ENCODE measurements around the gene PODN. TPM values are rescaled to one million over a fixed set of nuclear protein-coding genes. Genes with fewer than 3 reads are reported as not detected.

Gene PODN
- total RNA-seq, 1 experiment from 2014 or later: not detected

GRCh38 chr1:53130878-53131589 is 69.0 kb downstream of the PODN start:
- BruUV-seq (replicated peaks): no TSS peak
- Histone ChIP-seq H3K36me3 (ENCODE audit: control insufficient read depth, insufficient read depth, low read length) (no peaks in the 10 kb centered on the region), H3K27me3 (replicated peaks; ENCODE audit: control insufficient read depth, insufficient read depth, low read length) (no peaks in the 10 kb centered on the region), H3K9me3 (no peaks in the 10 kb centered on the region), H3K4me3 (ENCODE audit: low read depth, low read length) (no peak overlapping the region), H3K4me1 (no peaks in the 10 kb centered on the region)
- Mint-ChIP-seq H3K36me3 (ENCODE audit: insufficient read depth, unreplicated experiment) (no peaks in the 10 kb centered on the region), H3K9me3 (ENCODE audit: unreplicated experiment) (no peaks in the 10 kb centered on the region), H3K4me1 (ENCODE audit: low read depth, unreplicated experiment) (no peaks in the 10 kb centered on the region), H3K27me3 (ENCODE audit: insufficient read depth, unreplicated experiment) (no peaks in the 10 kb centered on the region), H3K27ac (ENCODE audit: unreplicated experiment) (no peak overlapping the region), H3K4me3 (ENCODE audit: unreplicated experiment) (no peak overlapping the region)
- DNase-seq: no peak
- ChIA-PET POLR2A (no interaction called here), CTCF (no interaction called here)
- no peak for TF ChIP-seq CTCF (IDR thresholded peaks at IDR 0.05; ENCODE audit: insufficient read depth in 1 of 2, low read depth in 1 of 2, low read length in 1 of 2, severe bottlenecking in 1 of 2, unreplicated experiment in 1 of 2)
- intact Hi-C loops (cut with micrococcal nuclease; ENCODE audit: unreplicated experiment): no loop called here

- intact Hi-C loops (cut with micrococcal nuclease; ENCODE audit: unreplicated experiment): no loop called here
- no TSS peak for BruUV-seq (replicated peaks)
- no peaks in the 10 kb centered on the region for H3K4me1 Mint-ChIP-seq (ENCODE audit: low read depth, unreplicated experiment)
- Histone ChIP-seq H3K27me3 (replicated peaks; ENCODE audit: control insufficient read depth, insufficient read depth, low read length) (no peaks in the 10 kb centered on the region), H3K4me3 (ENCODE audit: low read depth, low read length) (no peak overlapping the region), H3K4me1 (no peaks in the 10 kb centered on the region), H3K9me3 (no peaks in the 10 kb centered on the region), H3K36me3 (ENCODE audit: control insufficient read depth, insufficient read depth, low read length) (no peaks in the 10 kb centered on the region)
- TF ChIP-seq CTCF (IDR thresholded peaks at IDR 0.05; ENCODE audit: insufficient read depth in 1 of 2, low read depth in 1 of 2, low read length in 1 of 2, severe bottlenecking in 1 of 2, unreplicated experiment in 1 of 2): no peak
- H3K27ac Mint-ChIP-seq (ENCODE audit: unreplicated experiment): no peak overlapping the region
- no peaks in the 10 kb centered on the region for H3K27me3 Mint-ChIP-seq (ENCODE audit: insufficient read depth, unreplicated experiment)
- no peak for DNase-seq
- CTCF ChIA-PET: no interaction called here
- H3K4me3 Mint-ChIP-seq (ENCODE audit: unreplicated experiment): no peak overlapping the region
- no peaks in the 10 kb centered on the region for H3K9me3 Mint-ChIP-seq (ENCODE audit: unreplicated experiment)
- no peaks in the 10 kb centered on the region for H3K36me3 Mint-ChIP-seq (ENCODE audit: insufficient read depth, unreplicated experiment)
- POLR2A ChIA-PET: no interaction called here
These were observed 69.6 kb downstream of the PODN start for GRCh38 chr1:53131590-53131938.

GRCh38 chr1:53132176-53132575 is 70.2 kb downstream of the PODN start:
- Mint-ChIP-seq H3K27me3 (ENCODE audit: insufficient read depth, unreplicated experiment) (no peaks in the 10 kb centered on the region), H3K4me3 (ENCODE audit: unreplicated experiment) (no peak overlapping the region), H3K4me1 (ENCODE audit: low read depth, unreplicated experiment) (no peaks in the 10 kb centered on the region), H3K36me3 (ENCODE audit: insufficient read depth, unreplicated experiment) (no peaks in the 10 kb centered on the region), H3K27ac (ENCODE audit: unreplicated experiment) (no peak overlapping the region), H3K9me3 (ENCODE audit: unreplicated experiment) (peaks cover under 1% of the 10 kb centered on the region)
- ChIA-PET POLR2A (no interaction called here), CTCF (no interaction called here)
- no peak for TF ChIP-seq CTCF (IDR thresholded peaks at IDR 0.05; ENCODE audit: insufficient read depth in 1 of 2, low read depth in 1 of 2, low read length in 1 of 2, severe bottlenecking in 1 of 2, unreplicated experiment in 1 of 2)
- no peak for DNase-seq
- BruUV-seq (replicated peaks): no TSS peak
- H3K4me1 ChIP-seq: no peaks in the 10 kb centered on the region
- no peaks in the 10 kb centered on the region for H3K9me3 ChIP-seq
- no peak overlapping the region for H3K4me3 ChIP-seq (ENCODE audit: low read depth, low read length)
- no peaks in the 10 kb centered on the region for H3K27me3 ChIP-seq (replicated peaks; ENCODE audit: control insufficient read depth, insufficient read depth, low read length)
- intact Hi-C loops (cut with micrococcal nuclease; ENCODE audit: unreplicated experiment): no loop called here
- H3K36me3 ChIP-seq (ENCODE audit: control insufficient read depth, insufficient read depth, low read length): no peaks in the 10 kb centered on the region
